Measurements from ENCODE around the gene DYNC1H1.

DYNC1H1 gene

DNA sequence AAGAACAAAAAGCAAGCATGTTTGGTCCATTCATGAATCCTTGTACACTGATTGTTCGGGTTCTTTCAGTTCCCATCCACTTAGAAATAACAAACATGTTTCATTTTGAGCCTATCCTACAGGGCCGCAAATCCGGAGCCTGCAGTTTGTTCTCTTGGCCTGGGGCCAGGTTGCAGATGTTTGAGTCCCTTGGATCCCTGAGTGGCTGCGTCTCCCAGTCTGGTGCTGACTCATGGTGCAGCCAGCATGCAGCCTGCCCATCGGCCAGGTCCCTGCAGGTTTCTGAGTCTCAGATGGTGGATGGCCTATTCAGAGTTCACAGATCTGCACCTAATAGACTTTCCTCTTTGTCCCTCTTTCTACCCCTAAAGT, 1.9 kb upstream of the DYNC1H1 start:
- DNase-seq (ENCODE audit: low read depth in 2 of 2) = peak; percentile 86 to 93
- TF ChIP-seq, protein P1, sequence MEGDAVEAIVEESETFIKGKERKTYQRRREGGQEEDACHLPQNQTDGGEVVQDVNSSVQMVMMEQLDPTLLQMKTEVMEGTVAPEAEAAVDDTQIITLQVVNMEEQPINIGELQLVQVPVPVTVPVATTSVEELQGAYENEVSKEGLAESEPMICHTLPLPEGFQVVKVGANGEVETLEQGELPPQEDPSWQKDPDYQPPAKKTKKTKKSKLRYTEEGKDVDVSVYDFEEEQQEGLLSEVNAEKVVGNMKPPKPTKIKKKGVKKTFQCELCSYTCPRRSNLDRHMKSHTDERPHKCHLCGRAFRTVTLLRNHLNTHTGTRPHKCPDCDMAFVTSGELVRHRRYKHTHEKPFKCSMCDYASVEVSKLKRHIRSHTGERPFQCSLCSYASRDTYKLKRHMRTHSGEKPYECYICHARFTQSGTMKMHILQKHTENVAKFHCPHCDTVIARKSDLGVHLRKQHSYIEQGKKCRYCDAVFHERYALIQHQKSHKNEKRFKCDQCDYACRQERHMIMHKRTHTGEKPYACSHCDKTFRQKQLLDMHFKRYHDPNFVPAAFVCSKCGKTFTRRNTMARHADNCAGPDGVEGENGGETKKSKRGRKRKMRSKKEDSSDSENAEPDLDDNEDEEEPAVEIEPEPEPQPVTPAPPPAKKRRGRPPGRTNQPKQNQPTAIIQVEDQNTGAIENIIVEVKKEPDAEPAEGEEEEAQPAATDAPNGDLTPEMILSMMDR (IDR thresholded peaks at IDR 0.05; ENCODE audit: low read depth, low read length) = no peak
- H3K4me3 ChIP-seq (replicated peaks in 1 of 2; ENCODE audit: low read depth in 2 of 2, low read length in 2 of 2) = no peak overlapping the region

DNA sequence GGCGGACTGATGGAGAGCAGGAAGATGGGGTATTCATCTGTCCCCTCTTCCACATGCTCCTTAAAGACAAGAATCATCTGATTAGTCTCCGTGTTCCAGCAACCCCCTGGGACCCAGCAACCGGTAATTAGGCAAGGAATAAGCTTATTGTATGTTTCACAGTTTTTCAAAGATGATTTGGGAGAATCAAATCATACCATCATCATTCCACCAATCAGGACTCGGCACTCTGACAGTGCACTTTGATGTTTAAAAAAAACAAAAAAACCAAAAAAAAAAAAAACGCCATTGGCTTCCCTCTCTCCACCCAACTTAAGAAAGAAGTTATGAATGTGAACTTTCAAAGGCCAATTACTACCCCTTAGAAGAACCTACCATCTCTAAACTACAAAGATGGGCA, 1.3 kb upstream of the DYNC1H1 start:
- DNase-seq (ENCODE audit: low read depth in 2 of 2) = no peak
- H3K4me3 ChIP-seq (replicated peaks in 1 of 2; ENCODE audit: low read depth in 2 of 2, low read length in 2 of 2) = no peak overlapping the region
- TF ChIP-seq, protein P1 (IDR thresholded peaks at IDR 0.05; ENCODE audit: low read depth, low read length) = no peak

- DNase-seq (ENCODE audit: low read depth in 2 of 2) = no peak
- TF ChIP-seq, protein P1 (IDR thresholded peaks at IDR 0.05; ENCODE audit: low read depth, low read length) = no peak
- H3K4me3 ChIP-seq (replicated peaks in 1 of 2; ENCODE audit: low read depth in 2 of 2, low read length in 2 of 2) = peak overlapping the region in 1 of 2 donors; percentile 22
Measured at GRCh38 chr14:101963656-101964296, 597 bp upstream of the DYNC1H1 start.

GRCh38 chr14:101965181-101965544, 790 bp downstream of the DYNC1H1 start:
- DNase-seq (ENCODE audit: low read depth in 2 of 2) = peak; percentile 58 to 70
- TF ChIP-seq, protein P1 (IDR thresholded peaks at IDR 0.05; ENCODE audit: low read depth, low read length) = no peak
- H3K4me3 ChIP-seq (replicated peaks in 1 of 2; ENCODE audit: low read depth in 2 of 2, low read length in 2 of 2) = peak overlapping the region; percentile 92 to 99

DNA sequence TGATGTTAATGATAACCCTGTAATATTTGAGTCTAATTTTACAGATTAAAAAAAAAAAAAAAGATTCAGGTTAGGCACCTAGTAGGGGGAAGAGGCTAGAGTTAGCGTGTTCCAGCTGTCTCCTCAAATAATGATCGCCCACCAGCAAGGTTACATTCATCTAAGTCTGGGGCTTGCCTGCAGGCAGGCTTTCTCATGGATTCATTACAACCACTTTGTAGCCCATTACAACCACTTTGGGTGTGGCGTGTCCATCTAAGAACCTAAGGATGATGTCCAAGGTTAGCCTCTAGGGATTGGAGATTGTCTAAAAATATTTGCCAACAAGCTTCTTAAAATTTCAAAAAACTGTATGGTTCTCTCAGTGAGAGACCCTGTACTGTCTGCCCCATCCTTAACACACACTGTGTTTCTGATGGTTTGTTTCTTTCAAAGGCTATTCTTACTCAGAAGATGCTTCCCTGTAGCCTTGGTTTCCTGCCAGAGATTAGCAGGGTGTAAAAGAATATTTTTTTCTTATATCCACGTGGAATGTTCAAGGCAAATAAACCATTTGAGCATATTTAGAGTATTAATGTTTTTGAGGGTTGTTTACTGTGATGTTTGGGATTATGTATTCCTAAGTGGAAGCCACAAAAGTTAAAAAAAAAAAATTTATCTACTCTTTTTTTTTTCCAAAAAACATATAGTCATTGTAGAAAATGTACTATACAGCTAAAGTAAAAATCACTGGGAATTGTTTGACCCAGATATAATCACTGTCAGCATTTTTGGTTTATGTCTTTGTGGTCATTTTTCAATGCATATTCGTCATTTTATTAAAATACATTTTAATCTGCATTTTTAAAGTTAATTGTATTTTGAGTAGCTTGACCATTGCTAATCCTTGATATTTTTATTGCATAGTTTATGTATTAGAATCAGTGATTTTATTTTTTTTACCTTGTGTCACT, 1.7 kb downstream of the DYNC1H1 start:
- TF ChIP-seq, protein P1 (IDR thresholded peaks at IDR 0.05; ENCODE audit: low read depth, low read length) = no peak
- peak overlapping the region; percentile 92 to 99 for H3K4me3 ChIP-seq (replicated peaks in 1 of 2; ENCODE audit: low read depth in 2 of 2, low read length in 2 of 2)
- DNase-seq (ENCODE audit: low read depth in 2 of 2) = peak; percentile 37 to 50

- no peak for DNase-seq (ENCODE audit: low read depth in 2 of 2)
- TF ChIP-seq, protein P1 (IDR thresholded peaks at IDR 0.05; ENCODE audit: low read depth, low read length) = no peak
- peak overlapping the region in 1 of 2 donors; percentile 99 for H3K4me3 ChIP-seq (replicated peaks in 1 of 2; ENCODE audit: low read depth in 2 of 2, low read length in 2 of 2)
Measured at GRCh38 chr14:101966742-101967141, 2.4 kb downstream of the DYNC1H1 start.
